HG03139 (cell line): ENCODE results near the gene WDR46.

Experiments used
- ATAC-seq: cut with Tn5 transposase; IDR thresholded peaks from one replicate; pipeline ENCODE4 v1.9.1; 2021; ENCODE audit not compliant: unreplicated experiment

The WDR46 gene

GRCh38 chr6:33288921-33289783 lies at the start of gene WDR46, which contains the start of gene PFDN6:
Gene WDR46, minus strand, starts transcription at chr6:33289239. Its CDS starts 69 bp downstream, at chr6:33289170.
Gene PFDN6, plus strand, starts transcription at chr6:33289601. Its CDS starts 256 bp downstream, at chr6:33289857.
- peak; percentile 74 for ATAC-seq

GRCh38 chr6:33336495-33336894 lies 47.5 kb upstream of the WDR46 start:
- ATAC-seq = no peak

DNA sequence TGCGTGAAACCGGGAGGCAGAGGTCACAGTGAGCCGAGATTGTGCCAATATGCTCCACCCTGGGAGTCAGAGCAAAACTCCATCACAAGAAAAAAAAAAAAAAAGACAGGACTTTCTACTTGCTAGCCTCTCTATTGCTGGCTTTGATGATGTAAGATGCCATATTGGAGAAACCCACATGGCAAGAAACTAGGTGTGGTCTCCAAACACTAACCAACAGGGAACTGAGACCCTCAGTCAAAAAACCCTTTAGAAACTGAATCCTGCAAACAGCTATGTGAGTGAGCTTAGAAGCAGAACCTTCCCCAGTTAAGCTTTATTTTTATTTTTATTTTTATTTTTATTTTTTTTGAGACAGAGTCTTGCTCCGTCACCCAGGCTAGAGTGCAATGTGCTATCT lies 46.9 kb upstream of the WDR46 start:
- no peak for ATAC-seq

DNA sequence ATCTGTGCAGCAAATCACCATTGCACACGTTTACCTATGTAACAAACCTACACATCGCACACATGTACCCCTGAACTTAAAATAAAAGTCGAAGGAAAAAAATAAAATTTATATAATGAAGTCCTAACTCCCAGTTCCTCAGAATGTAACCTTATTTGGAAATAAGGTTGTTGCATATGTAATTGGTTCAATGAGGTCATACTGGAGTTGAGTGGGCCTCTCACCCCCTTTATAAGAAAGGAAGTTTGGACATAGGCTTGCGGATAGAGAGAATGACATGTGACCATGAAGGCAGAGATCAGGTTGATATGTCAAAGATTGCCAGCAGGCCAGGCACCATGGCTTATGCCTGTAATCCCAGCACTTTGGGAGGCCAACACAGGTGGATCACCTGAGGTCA lies 44.6 kb upstream of the WDR46 start:
- ATAC-seq = no peak

- ATAC-seq = no peak
These were observed 41.7 kb upstream of the WDR46 start for GRCh38 chr6:33330736-33331135.

DNA sequence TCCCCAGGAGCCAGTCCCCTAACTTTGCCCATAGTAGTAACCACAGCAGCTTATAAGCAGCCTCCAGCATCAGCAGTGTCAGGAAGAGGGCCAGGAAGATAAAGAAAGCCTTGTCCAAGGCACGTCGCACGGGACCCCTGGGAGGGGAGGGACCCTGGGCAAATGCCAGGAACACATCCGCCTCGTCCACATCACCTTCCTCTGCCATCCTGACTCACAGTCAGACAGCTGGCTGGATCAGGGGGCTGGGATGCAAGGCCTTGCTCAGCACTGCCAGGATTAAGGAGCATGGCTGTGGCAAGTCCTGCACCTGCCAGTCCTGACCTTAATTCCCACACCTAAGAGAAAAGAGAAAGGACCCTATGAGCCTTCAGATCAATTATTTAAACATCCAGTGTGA lies 40.0 kb upstream of the WDR46 start:
- no peak for ATAC-seq

DNA sequence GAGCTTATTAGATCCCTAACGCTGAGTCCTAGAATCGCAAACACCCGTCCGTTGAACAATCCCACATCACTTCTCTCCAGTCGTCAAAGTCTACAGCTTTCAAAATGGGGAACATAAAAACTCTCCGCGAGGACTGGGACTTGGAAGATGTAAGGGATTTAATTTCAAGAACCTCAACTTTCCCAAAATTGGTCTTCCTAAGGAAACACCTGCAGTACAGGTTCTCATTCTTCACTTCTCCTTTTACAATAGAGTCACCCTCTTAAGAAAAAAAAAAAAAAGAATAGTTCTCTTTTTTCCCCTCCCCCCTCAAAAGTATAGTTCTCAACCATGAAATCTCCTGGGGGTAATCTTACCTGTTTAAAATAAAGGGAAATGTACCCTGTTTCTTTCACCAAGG lies 35.1 kb upstream of the WDR46 start:
- no peak for ATAC-seq

DNA sequence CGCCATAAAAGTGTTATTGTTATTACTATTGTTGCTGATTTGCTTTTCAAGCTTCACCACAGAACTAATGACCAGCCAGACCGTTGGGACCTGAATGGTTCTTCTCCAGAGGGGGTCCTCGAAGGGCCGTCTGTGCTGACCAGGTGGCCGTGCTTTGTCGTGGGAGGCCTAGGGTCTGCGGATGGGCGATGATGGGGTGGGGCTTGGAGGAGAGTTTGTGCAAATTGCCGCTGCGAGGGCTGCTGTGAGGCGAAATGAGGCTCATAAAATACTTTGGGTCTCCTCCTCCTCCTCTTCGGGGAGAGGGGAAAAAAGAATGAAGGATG lies 34.5 kb upstream of the WDR46 start:
- ATAC-seq = no peak

- no peak for ATAC-seq
These were observed 32.2 kb upstream of the WDR46 start for GRCh38 chr6:33321227-33321626.

DNA sequence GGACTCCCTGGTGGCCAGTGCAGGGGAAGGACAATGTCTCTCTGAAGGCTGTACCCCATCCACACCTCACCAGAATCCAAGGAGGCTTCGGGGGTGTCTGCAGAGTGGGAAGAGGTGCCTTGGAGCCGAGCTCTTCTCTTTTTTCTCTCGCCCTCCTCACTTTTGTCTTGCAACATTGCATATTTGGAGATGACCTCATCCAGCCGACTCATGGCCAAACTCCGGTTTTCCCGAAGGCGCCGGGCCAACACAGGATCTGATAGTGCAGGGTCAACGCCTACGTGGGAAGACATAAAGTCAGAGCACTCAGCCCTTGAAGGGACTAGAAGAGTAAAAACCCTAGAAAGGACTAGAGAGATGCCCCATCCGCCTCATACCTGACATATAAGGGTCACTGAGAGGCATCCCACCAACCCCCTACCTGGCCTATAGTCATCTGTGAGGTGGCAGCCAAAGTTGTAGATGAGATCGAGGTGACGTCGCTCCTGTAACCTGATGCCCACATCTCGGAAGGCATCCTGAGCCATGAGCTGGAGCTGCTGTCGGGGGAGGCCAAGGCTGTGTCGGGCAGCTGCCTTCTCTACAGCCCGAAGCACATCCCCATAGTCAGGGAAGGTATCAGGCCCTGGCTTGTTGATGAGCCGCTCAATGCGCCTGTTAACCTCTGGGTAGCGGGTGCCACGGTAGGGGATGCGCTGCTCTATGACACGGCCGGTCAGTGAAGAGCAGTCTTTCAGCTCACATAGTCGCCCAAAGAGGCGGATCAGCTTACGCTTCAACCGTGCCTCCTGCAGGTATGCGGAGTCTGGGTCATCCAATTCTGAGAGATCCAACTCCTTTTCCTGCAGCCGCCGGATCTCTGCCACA lies 31.5 kb upstream of the WDR46 start:
- ATAC-seq = no peak

DNA sequence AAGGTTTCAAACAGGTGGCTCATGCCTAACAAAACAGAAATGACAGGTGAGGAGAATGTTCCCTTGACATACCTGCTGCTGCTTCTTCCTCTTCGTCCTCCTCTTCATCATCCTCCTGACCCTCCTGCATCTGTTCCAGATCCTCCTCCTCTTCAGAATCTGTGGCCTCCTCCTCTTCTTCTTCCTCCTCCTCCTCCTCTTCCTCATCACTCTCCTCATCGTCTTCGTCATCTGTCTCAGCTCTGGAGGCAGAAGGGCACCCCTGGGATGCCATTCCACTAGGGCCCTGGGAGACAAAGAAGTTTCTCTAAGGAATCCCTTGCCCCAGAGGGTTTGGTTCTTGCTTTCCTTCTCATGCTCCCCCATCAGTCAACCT lies 30.9 kb upstream of the WDR46 start:
- no peak for ATAC-seq

- no peak for ATAC-seq
These were observed 29.5 kb upstream of the WDR46 start for GRCh38 chr6:33318426-33319073.

GRCh38 chr6:33317669-33318425 lies 28.8 kb upstream of the WDR46 start, which contains the start of gene ZBTB22:
Gene ZBTB22, minus strand, starts transcription at chr6:33317744. Its CDS starts 828 bp downstream, at chr6:33316916.
- peak; percentile 43 for ATAC-seq

DNA sequence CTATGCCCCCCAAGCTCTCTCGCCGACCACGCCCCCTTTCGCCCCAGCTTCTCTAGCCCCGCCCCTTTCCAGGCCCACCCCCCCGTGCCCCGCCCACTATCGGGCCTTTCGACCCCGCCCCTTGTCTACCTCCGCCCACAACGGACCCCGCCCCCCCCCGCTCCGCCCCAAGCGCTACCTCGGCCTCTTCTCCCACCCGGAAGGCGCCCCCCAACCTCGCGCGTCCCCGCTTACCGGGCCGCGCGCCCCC lies 28.3 kb upstream of the WDR46 start:
- ATAC-seq = no peak

GRCh38 chr6:33316603-33317418 lies 27.8 kb upstream of the WDR46 start:
- no peak for ATAC-seq

DNA sequence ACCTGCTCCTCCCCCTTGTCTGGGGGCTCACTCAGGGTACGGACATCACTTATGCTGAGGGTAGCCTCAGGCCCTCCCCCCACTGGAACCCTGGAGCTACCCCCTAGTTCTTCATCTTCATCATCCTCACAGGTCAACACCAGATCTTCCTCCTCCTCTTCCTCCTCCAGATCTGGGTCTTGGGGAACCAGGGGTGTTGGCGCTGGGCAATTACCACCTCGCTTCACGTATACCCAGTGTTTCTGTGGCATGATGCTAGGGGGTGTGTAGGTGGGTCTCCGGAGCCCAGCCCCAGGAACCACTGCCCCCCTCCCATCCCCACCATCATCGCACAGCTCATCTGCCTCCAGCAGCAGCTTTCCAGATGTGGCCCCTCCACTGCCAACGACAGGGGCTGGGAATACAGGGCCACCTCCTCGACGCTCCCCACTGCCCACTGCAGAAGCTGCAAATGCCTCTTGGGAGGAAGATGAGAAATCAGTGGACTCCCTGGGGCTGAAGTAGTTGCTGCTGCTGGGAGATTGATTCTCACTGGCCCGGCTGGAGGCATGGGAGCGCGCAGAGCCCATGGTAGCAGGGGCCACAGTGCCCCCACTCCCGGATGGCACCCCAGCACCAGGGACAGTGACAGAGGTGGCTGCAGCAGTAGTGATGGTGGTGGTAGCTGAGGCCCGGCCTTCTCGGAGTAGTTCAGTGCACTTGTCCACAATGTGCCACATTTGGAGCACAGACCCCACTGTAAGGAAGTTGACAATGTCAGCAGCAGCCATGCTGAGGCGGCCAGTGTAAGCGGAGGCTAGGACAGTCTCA lies 27.0 kb upstream of the WDR46 start:
- no peak for ATAC-seq

- no peak for ATAC-seq
These were observed 26.1 kb upstream of the WDR46 start for GRCh38 chr6:33314943-33315792.

DNA sequence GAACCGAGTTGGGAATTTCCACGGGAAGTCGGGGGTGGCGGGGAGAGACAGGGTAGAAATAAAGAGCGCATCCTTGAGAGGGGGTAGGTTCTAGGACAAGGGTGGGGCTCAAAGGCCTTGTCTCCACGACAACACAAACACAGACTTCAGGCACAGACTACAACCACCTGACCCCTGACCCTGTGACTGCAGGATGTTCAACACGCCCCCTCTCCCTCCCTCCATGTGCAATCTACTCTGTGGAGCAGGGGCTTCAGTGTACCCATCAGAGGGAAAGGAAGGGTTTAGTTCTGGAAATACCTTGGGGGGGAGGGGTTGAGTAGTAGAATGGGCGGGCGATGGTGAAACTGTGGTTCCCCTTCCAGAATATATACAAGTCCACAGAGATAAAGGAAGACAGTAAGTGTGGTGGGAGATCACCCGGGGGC lies 25.5 kb upstream of the WDR46 start:
- no peak for ATAC-seq
